Type B pancreatic cell (in vitro differentiated cells): ENCODE measurements around the gene ERBB3. TPM values are rescaled to one million over a fixed set of nuclear protein-coding genes. Genes with fewer than 3 reads are reported as not detected.

Experiments used
- DNase-seq: peaks from one replicate; pipeline ENCODE4 v3.0.0; 2021; ENCODE audit warnings: mixed read lengths; ENCODE audit not compliant: unreplicated experiment; ENCODE audit errors: extremely low spot score
- H3K27ac Mint-ChIP-seq: 2 replicates; pipeline ENCODE4 v1.8.0; 2021; ENCODE audit warnings: mild to moderate bottlenecking, mixed read lengths
- H3K27me3 Mint-ChIP-seq: 2 replicates; pipeline ENCODE4 v1.8.0; 2021; ENCODE audit warnings: mixed read lengths
- H3K36me3 Mint-ChIP-seq: 2 replicates; pipeline ENCODE4 v1.8.0; 2021; ENCODE audit warnings: mixed read lengths
- H3K4me1 Mint-ChIP-seq: one replicate; pipeline ENCODE4 v1.8.0; 2021; ENCODE audit warnings: mixed read lengths; ENCODE audit not compliant: unreplicated experiment
- H3K4me3 Mint-ChIP-seq: 2 replicates; pipeline ENCODE4 v1.8.0; 2021; ENCODE audit warnings: mild to moderate bottlenecking, mixed read lengths
- H3K9me3 Mint-ChIP-seq: 2 replicates; pipeline ENCODE4 v1.8.0; 2021; ENCODE audit warnings: mixed read lengths
- CTCF ChIP-seq: fragments of 200-600 bp; sonication (generic); conservative IDR thresholded peaks from 2 replicates; pipeline ENCODE4 v1.5.0; 2021; ENCODE audit warnings: antibody characterized with exemption, mild to moderate bottlenecking
- total RNA-seq: library from RNA; stranded (reverse); gene quantifications from 2 replicates; pipeline ENCODE4 v1.2.1, GENCODE V29; 2021; ENCODE audit warnings: low replicate concordance

Gene ERBB3
- total RNA-seq, 1 donor from 2014 or later = 76.5 TPM

DNA sequence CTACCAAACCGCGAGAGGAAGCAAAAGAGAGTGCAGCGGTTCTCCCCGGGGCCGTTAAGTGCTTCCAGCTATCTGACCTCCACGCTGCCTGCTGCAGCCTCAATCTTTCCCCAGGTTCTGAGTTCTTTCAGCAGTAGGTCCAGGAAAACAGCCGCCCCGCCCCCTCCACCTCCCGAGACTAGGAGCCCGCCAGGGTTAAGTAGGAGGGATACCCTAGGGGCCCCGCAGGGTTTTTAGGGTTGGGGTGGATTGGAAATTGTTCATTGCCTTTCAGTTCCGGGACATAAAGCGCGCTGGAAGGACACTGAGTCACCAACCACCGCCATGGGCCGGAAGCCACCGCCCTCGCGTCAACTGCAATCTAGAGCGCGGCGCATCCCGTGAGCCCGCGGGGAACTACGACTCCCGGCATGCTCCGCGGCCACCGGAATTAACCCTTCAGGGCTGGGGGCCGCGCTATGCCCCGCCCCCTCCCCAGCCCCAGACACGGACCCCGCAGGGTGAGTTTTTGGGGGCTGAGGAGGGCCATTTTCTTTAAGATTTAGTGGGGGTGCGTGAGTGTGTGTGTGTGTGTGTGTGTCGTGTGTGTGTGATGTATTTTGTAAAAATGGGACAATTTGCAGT lies 72.3 kb downstream of the ERBB3 start, which contains the start of gene MYL6B:
MYL6B (plus strand) TSS at position 456 of the 624 bp plus-strand sequence. CDS start 1,332 bp downstream, outside the sequence.
- peaks cover 30% of the 10 kb centered on the region for H3K4me1 Mint-ChIP-seq

More for the DNA sequence above, 72.3 kb downstream of the ERBB3 start, which contains the start of gene MYL6B:
- H3K36me3 Mint-ChIP-seq = peaks cover 4% of the 10 kb centered on the region
- peak within 1 kb of the TSS; percentile 94 for H3K4me3 Mint-ChIP-seq
- DNase-seq = peak; percentile 91
- peak within 1 kb of the TSS; percentile 97 for H3K27ac Mint-ChIP-seq
- no peaks in the 10 kb centered on the region for H3K27me3 Mint-ChIP-seq
- H3K9me3 Mint-ChIP-seq = no peaks in the 10 kb centered on the region
- TF ChIP-seq CTCF = no peak

Other genes starting within 250 kb of the ERBB3 start
- 0.38 and 0.48 TPM in 2 replicates for gene MMP19, start 237.2 kb upstream of the ERBB3 start, total RNA-seq
- 28.0 and 33.7 TPM in 2 replicates for gene PYM1, start 152.3 kb upstream of the ERBB3 start, total RNA-seq
- 28.6 and 46.6 TPM in 2 replicates for gene DGKA, start 149.0 kb upstream of the ERBB3 start, total RNA-seq
- 1.4 and 136 TPM in 2 replicates for gene PMEL, start 114.1 kb upstream of the ERBB3 start, total RNA-seq
- gene CDK2, start 113.3 kb upstream of the ERBB3 start, total RNA-seq = 52.8 and 82.8 TPM in 2 replicates
- 105 and 131 TPM in 2 replicates for gene RAB5B, start 106.1 kb upstream of the ERBB3 start, total RNA-seq
- gene SUOX, start 82.9 kb upstream of the ERBB3 start, total RNA-seq = 28.4 and 34.6 TPM in 2 replicates
- 6.1 and 21.0 TPM in 2 replicates for gene IKZF4, start 59.1 kb upstream of the ERBB3 start, total RNA-seq
- 20.2 and 38.7 TPM in 2 replicates for gene RPS26, start 38.2 kb upstream of the ERBB3 start, total RNA-seq
- 115 and 141 TPM in 2 replicates for gene PA2G4, start 24.4 kb downstream of the ERBB3 start, total RNA-seq
- 4,566 and 4,714 TPM in 2 replicates for gene RPL41, start 36.5 kb downstream of the ERBB3 start, total RNA-seq
- gene ZC3H10, start 38.1 kb downstream of the ERBB3 start, total RNA-seq = 11.6 and 12.1 TPM in 2 replicates
- gene ESYT1, start 48.1 kb downstream of the ERBB3 start, total RNA-seq = 81.4 and 96.3 TPM in 2 replicates
- gene MYL6B, start 72.4 kb downstream of the ERBB3 start, total RNA-seq = 66.2 and 161 TPM in 2 replicates
- 1,223 and 1,943 TPM in 2 replicates for gene MYL6, start 78.2 kb downstream of the ERBB3 start, total RNA-seq
- gene SMARCC2, start 109.3 kb downstream of the ERBB3 start, total RNA-seq = 92.8 and 147 TPM in 2 replicates
- gene RNF41, start 141.8 kb downstream of the ERBB3 start, total RNA-seq = 33.7 and 37.7 TPM in 2 replicates
- gene NABP2, start 144.2 kb downstream of the ERBB3 start, total RNA-seq = 37.5 and 40.0 TPM in 2 replicates
- 23.0 and 37.7 TPM in 2 replicates for gene SLC39A5, start 149.9 kb downstream of the ERBB3 start, total RNA-seq
- gene ANKRD52, start 178.2 kb downstream of the ERBB3 start, total RNA-seq = 52.9 and 56.1 TPM in 2 replicates
- 21.3 and 26.4 TPM in 2 replicates for gene COQ10A, start 186.8 kb downstream of the ERBB3 start, total RNA-seq
- 278 and 290 TPM in 2 replicates for gene CS, start 220.2 kb downstream of the ERBB3 start, total RNA-seq
- gene CNPY2, start 235.8 kb downstream of the ERBB3 start, total RNA-seq = 194 and 217 TPM in 2 replicates